ENCODE data around the gene ANLN. TPM values are rescaled to one million over a fixed set of nuclear protein-coding genes. Genes with fewer than 3 reads are reported as not detected.
A peak's percentile ranks its signal among the peaks of the same experiment; 100 is the strongest.

Gene ANLN
- total and polyA plus RNA-seq, 7 donors, result 0.11 to 2.4 (median 0.52) TPM

DNA sequence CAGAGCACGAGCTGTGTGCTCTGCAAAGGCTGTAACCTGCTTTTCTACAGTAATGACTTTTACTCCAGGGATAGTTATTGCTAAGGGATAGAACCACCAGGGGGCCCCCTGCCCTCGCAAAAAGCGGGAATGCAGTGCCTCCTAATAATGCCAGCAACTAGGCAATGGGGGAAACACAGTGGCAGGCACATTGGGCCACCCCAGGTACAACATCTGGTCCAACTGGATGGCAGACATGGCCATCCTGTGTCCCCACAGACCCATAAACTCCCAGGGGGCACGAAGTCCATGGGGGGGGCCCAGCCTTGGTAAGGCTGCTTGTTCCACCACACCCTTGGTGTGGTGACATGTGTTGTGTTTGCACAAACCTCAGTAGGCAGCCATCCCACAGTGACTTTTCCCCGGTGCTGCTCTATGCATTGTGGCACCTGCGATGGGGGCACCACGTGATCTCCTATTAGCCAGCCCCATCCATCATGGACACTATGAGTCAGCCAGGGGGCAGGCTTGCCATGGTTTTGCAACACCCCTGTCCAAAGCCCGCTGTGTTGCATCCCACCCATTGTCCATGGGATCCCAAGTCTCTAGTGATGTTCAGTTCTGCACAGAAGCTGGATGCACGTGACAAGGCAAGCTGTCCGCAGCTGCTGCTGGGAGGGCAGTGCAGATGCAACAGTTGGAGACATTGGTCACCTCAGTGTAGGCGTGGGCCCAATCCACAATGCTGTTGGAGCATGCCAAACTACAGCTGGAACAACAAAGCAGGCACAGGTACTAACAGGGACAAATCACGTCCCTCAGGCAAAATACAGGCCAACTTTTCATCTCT, 84.0 kb downstream of the ANLN start:
- DNase-seq, result peak in 1 of 2 donors; percentile 40
- intact Hi-C loops (cut with DNase I), result no loop called here
- H3K27me3 ChIP-seq (ENCODE audit: insufficient read depth in 3 of 3, low read length in 2 of 3), result no peaks in the 10 kb centered on the region

DNA sequence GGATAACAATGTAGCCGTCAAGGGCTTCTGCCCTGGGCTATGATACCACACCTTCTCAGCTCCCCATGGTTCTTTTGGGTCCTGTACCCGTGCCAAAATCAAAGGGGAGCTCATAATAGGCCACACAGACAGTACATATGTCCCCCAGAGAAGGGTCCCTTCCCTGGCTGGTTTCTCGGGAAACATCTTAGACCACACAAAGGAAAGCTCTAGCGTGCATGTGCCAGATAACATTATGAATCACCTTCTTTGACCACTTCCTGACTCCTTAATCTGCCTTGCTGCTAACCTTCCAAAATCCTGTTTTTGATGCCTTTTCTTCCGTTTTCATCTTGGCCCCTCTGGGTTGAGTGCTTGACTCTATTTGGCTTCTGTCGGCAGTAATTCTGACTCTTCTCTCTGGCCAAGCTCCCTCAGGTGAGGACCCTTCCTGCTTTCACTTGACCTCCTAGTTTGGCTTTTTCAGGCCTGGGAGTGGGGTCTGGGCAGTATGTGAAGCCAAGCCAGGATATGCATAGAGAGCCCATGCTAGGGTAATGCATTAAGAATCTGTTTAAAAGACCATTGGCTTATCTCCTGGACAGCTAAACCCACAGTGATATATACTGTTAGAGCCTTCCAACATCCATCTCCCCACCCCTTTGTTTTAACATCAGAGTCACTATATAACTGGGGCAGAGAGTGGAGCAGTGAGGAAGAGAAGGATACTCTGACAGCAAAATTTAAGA, 84.8 kb downstream of the ANLN start:
- intact Hi-C loops (cut with DNase I), result no loop called here
- Histone ChIP-seq H3K4me3 (no peak overlapping the region), H3K27ac (no peak overlapping the region), H3K4me1 (no peaks in the 10 kb centered on the region), H3K27me3 (ENCODE audit: insufficient read depth in 3 of 3, low read length in 2 of 3) (no peaks in the 10 kb centered on the region), H3K9me3 (no peaks in the 10 kb centered on the region), H3K36me3 (ENCODE audit: insufficient read depth in 1 of 2, low read depth in 1 of 2) (no peaks in the 10 kb centered on the region)
- no peak for TF ChIP-seq CTCF (IDR thresholded peaks at IDR 0.05)
- 50 to 60% (median 60%) methylated on average over 6 of the region's 6 CpGs for WGBS, 3 donors
- no peak for ATAC-seq
- no peak for DNase-seq

More for the DNA sequence above, 84.0 kb downstream of the ANLN start:
- no peak for ATAC-seq
- Histone ChIP-seq H3K27ac (no peak overlapping the region), H3K36me3 (ENCODE audit: insufficient read depth in 1 of 2, low read depth in 1 of 2) (no peaks in the 10 kb centered on the region), H3K4me1 (no peaks in the 10 kb centered on the region), H3K9me3 (no peaks in the 10 kb centered on the region), H3K4me3 (no peak overlapping the region)
- TF ChIP-seq CTCF (IDR thresholded peaks at IDR 0.05), result peak; percentile 23
- WGBS, 3 donors, result 51 to 62% (median 55%) methylated on average over 12 of the region's 12 CpGs

- Histone ChIP-seq H3K4me1 (no peaks in the 10 kb centered on the region), H3K4me3 (no peak overlapping the region), H3K27ac (no peak overlapping the region), H3K27me3 (ENCODE audit: insufficient read depth in 3 of 3, low read length in 2 of 3) (no peaks in the 10 kb centered on the region), H3K36me3 (ENCODE audit: insufficient read depth in 1 of 2, low read depth in 1 of 2) (no peaks in the 10 kb centered on the region), H3K9me3 (no peaks in the 10 kb centered on the region)
- ATAC-seq, result no peak
- no peak for TF ChIP-seq CTCF (IDR thresholded peaks at IDR 0.05)
- no peak for DNase-seq
- intact Hi-C loops (cut with DNase I), result no loop called here
Measured at GRCh38 chr7:36475011-36475342, 85.3 kb downstream of the ANLN start.

- TF ChIP-seq CTCF (IDR thresholded peaks at IDR 0.05), result no peak
- ATAC-seq, result no peak
- WGBS, 3 donors, result 80 to 88% (median 86%) methylated on average over 3 of the region's 3 CpGs
Measured at GRCh38 chr7:36475381-36475780, 85.7 kb downstream of the ANLN start.

More at GRCh38 chr7:36475381-36475780, 85.7 kb downstream of the ANLN start:
- intact Hi-C loops (cut with DNase I), result no loop called here
- Histone ChIP-seq H3K4me3 (no peak overlapping the region), H3K36me3 (ENCODE audit: insufficient read depth in 1 of 2, low read depth in 1 of 2) (no peaks in the 10 kb centered on the region), H3K9me3 (no peaks in the 10 kb centered on the region), H3K27ac (no peak overlapping the region), H3K4me1 (no peaks in the 10 kb centered on the region), H3K27me3 (ENCODE audit: insufficient read depth in 3 of 3, low read length in 2 of 3) (no peaks in the 10 kb centered on the region)
- DNase-seq, result no peak

Data from psoas muscle (tissue), 8 donors.